Sigmoid colon (tissue), 4 donors: Measurements from ENCODE around the gene PCDH12.

ENCODE experiments used
- CTCF ChIP-seq, 4 experiments: fragments of 450-650 bp in 3 of 4; fragments of 200-600 bp in 1 of 4; IDR thresholded peaks; one replicate each; pipeline ENCODE4 v1.5.1; 2016 to 2019; ENCODE audit warnings: antibody characterized with exemption in 4 of 4, mild to moderate bottlenecking in 3 of 4, moderate library complexity in 2 of 4
- POLR2A ChIP-seq, 2 donors: fragments of 450-650 bp; IDR thresholded peaks; one replicate each; pipeline ENCODE4 v1.6.1; 2016; ENCODE audit warnings: antibody characterized with exemption in 2 of 2, mild to moderate bottlenecking in 2 of 2, moderate library complexity in 2 of 2
- POLR2AphosphoS5 ChIP-seq, 4 donors: sonication (generic); formaldehyde crosslinking; IDR thresholded peaks; one replicate each; pipeline ENCODE4 v1.6.1; 2017; ENCODE audit warnings: antibody characterized with exemption in 4 of 4

- TF ChIP-seq POLR2A (IDR thresholded peaks at IDR 0.05) (no peak), CTCF (IDR thresholded peaks at IDR 0.05) (no peak), POLR2AphosphoS5 (IDR thresholded peaks at IDR 0.05) (no peak)
Observed at GRCh38 chr5:141954194-141954593, 3.8 kb downstream of the PCDH12 start.
